ENCODE results near the gene SERPINE1. TPM values are rescaled to one million over a fixed set of nuclear protein-coding genes. Genes with fewer than 3 reads are reported as not detected.

Gene SERPINE1
- total and polyA plus RNA-seq, 2 experiments from 2014 or later, result 1,537 to 2,000 TPM

GRCh38 chr7:101172854-101173751 is 46.2 kb downstream of the SERPINE1 start:
- DNase-seq, result peak; percentile 88
- Histone ChIP-seq H3K36me3 (ENCODE audit: low read depth) (no peaks in the 10 kb centered on the region), H3K9me2 (ENCODE audit: insufficient read depth) (no peaks in the 10 kb centered on the region), H3K79me2 (ENCODE audit: insufficient read depth) (no peaks in the 10 kb centered on the region), H3F3A (ENCODE audit: insufficient read depth) (peaks cover 3% of the 10 kb centered on the region; the same call in 1 of the 2 replicates), H2AFZ (peak overlapping the region; percentile 35; the same call in 1 of the 2 replicates), H3K9ac (no peak overlapping the region), H3K4me2 (ENCODE audit: unreplicated experiment) (peak overlapping the region; percentile 57), H4K20me1 (ENCODE audit: insufficient read depth) (no peaks in the 10 kb centered on the region), H3K4me1 (ENCODE audit: insufficient read depth) (no peaks in the 10 kb centered on the region), H3K27ac (no peak overlapping the region), H3K4me3 (peak overlapping the region; percentile 53), H3K9me3 (ENCODE audit: low read depth) (no peaks in the 10 kb centered on the region), H3K27me3 (replicated peaks; ENCODE audit: insufficient read depth) (peaks cover 75% of the 10 kb centered on the region)
- in situ Hi-C loops (cut with MboI), result no loop called here
- TF ChIP-seq EZH2phosphoT487 (IDR thresholded peaks at IDR 0.05; ENCODE audit: insufficient read depth, low read depth), result no peak
- peak; percentile 62 for TF ChIP-seq EZH2 (IDR thresholded peaks at IDR 0.05; ENCODE audit: insufficient read depth, poor library complexity, severe bottlenecking)
- WGBS, 2 experiments (ENCODE audit: low coverage in 1 of 2, low lambda C conversion rate in 2 of 2, missing lambda C conversion rate in 2 of 2), result 1 to 2% methylated on average over 35 to 49 of the region's 53 CpGs

GRCh38 chr7:101173752-101174244 is 46.9 kb downstream of the SERPINE1 start:
- no peak overlapping the region for H3K9ac ChIP-seq
- no peaks in the 10 kb centered on the region for H4K20me1 ChIP-seq (ENCODE audit: insufficient read depth)
- no peak overlapping the region for H3K27ac ChIP-seq
- H3K27me3 ChIP-seq (replicated peaks; ENCODE audit: insufficient read depth), result peaks cover 81% of the 10 kb centered on the region
- WGBS, 2 experiments (ENCODE audit: low coverage in 1 of 2, low lambda C conversion rate in 2 of 2, missing lambda C conversion rate in 2 of 2), result 6% methylated on average over 16 of the region's 16 CpGs
- H3K4me3 ChIP-seq, result peak overlapping the region; percentile 53
- H3K9me3 ChIP-seq (ENCODE audit: low read depth), result no peaks in the 10 kb centered on the region
- TF ChIP-seq EZH2phosphoT487 (IDR thresholded peaks at IDR 0.05; ENCODE audit: insufficient read depth, low read depth), result no peak
- H2AFZ ChIP-seq, result peak overlapping the region; percentile 35; the same call in 1 of the 2 replicates
- H3K9me2 ChIP-seq (ENCODE audit: insufficient read depth), result no peaks in the 10 kb centered on the region
- peak overlapping the region; percentile 57 for H3K4me2 ChIP-seq (ENCODE audit: unreplicated experiment)
- no peaks in the 10 kb centered on the region for H3K4me1 ChIP-seq (ENCODE audit: insufficient read depth)
- no peaks in the 10 kb centered on the region for H3K79me2 ChIP-seq (ENCODE audit: insufficient read depth)
- no peaks in the 10 kb centered on the region for H3K36me3 ChIP-seq (ENCODE audit: low read depth)
- peak; percentile 78 for DNase-seq
- in situ Hi-C loops (cut with MboI), result no loop called here
- H3F3A ChIP-seq (ENCODE audit: insufficient read depth), result no peaks in the 10 kb centered on the region

GRCh38 chr7:101174322-101174854 is 47.5 kb downstream of the SERPINE1 start:
- no peaks in the 10 kb centered on the region for H3K36me3 ChIP-seq (ENCODE audit: low read depth)
- no peaks in the 10 kb centered on the region for H3K9me2 ChIP-seq (ENCODE audit: insufficient read depth)
- H3K27me3 ChIP-seq (replicated peaks; ENCODE audit: insufficient read depth), result peaks cover 86% of the 10 kb centered on the region
- H3K4me1 ChIP-seq (ENCODE audit: insufficient read depth), result no peaks in the 10 kb centered on the region
- H2AFZ ChIP-seq, result no peak overlapping the region
- H3F3A ChIP-seq (ENCODE audit: insufficient read depth), result no peaks in the 10 kb centered on the region
- in situ Hi-C loops (cut with MboI), result no loop called here
- no peak for DNase-seq
- no peak overlapping the region for H3K4me3 ChIP-seq
- no peak for TF ChIP-seq EZH2 (IDR thresholded peaks at IDR 0.05; ENCODE audit: insufficient read depth, poor library complexity, severe bottlenecking)
- no peak for TF ChIP-seq EZH2phosphoT487 (IDR thresholded peaks at IDR 0.05; ENCODE audit: insufficient read depth, low read depth)
- no peaks in the 10 kb centered on the region for H4K20me1 ChIP-seq (ENCODE audit: insufficient read depth)
- no peak overlapping the region for H3K27ac ChIP-seq
- H3K9me3 ChIP-seq (ENCODE audit: low read depth), result no peaks in the 10 kb centered on the region
- H3K79me2 ChIP-seq (ENCODE audit: insufficient read depth), result no peaks in the 10 kb centered on the region
- WGBS, 2 experiments (ENCODE audit: low coverage in 1 of 2, low lambda C conversion rate in 2 of 2, missing lambda C conversion rate in 2 of 2), result 2 to 5% methylated on average over 27 of the region's 28 CpGs
- H3K9ac ChIP-seq, result no peak overlapping the region
- no peak overlapping the region for H3K4me2 ChIP-seq (ENCODE audit: unreplicated experiment)

- in situ Hi-C loops (cut with MboI), result no loop called here
- DNase-seq, result no peak
- Histone ChIP-seq H4K20me1 (ENCODE audit: insufficient read depth) (no peaks in the 10 kb centered on the region), H3K9me2 (ENCODE audit: insufficient read depth) (no peaks in the 10 kb centered on the region), H3K4me1 (ENCODE audit: insufficient read depth) (no peaks in the 10 kb centered on the region), H2AFZ (no peak overlapping the region), H3K27me3 (replicated peaks; ENCODE audit: insufficient read depth) (peaks cover 90% of the 10 kb centered on the region), H3K9ac (no peak overlapping the region), H3K4me3 (no peak overlapping the region), H3K4me2 (ENCODE audit: unreplicated experiment) (no peak overlapping the region), H3K27ac (no peak overlapping the region), H3K36me3 (ENCODE audit: low read depth) (no peaks in the 10 kb centered on the region), H3K79me2 (ENCODE audit: insufficient read depth) (no peaks in the 10 kb centered on the region), H3K9me3 (ENCODE audit: low read depth) (no peaks in the 10 kb centered on the region), H3F3A (ENCODE audit: insufficient read depth) (no peaks in the 10 kb centered on the region)
- 36 to 65% methylated on average over 3 of the region's 3 CpGs for WGBS, 2 experiments (ENCODE audit: low coverage in 1 of 2, low lambda C conversion rate in 2 of 2, missing lambda C conversion rate in 2 of 2)
- TF ChIP-seq EZH2 (IDR thresholded peaks at IDR 0.05; ENCODE audit: insufficient read depth, poor library complexity, severe bottlenecking) (no peak), EZH2phosphoT487 (IDR thresholded peaks at IDR 0.05; ENCODE audit: insufficient read depth, low read depth) (no peak)
Observed at GRCh38 chr7:101175664-101176063, 48.8 kb downstream of the SERPINE1 start.
